Naive B cell (primary cell): ENCODE measurements around the gene CLEC16A. TPM values are rescaled to one million over a fixed set of nuclear protein-coding genes. Genes with fewer than 3 reads are reported as not detected.

Experiments used
- ATAC-seq, 2 donors: fragments of 150-1000 bp; cut with Tn5 transposase; 2 replicates each; pipeline ENCODE4 v1.10.0; 2021; ENCODE audit warnings: low read depth in 2 of 2, mild to moderate bottlenecking in 2 of 2, moderate library complexity in 2 of 2
- DNase-seq: peaks from one replicate; pipeline ENCODE4 v3.0.0; 2022
- H3K27ac Mint-ChIP-seq, 6 donors: one replicate each; pipeline ENCODE4 v1.8.0; 2020 to 2022; ENCODE audit warnings: mild to moderate bottlenecking in 6 of 6, mixed read lengths in 6 of 6, moderate library complexity in 5 of 6, inconsistent platforms in 2 of 6
- H3K27me3 Mint-ChIP-seq, 3 donors: one replicate each; pipeline ENCODE4 v1.8.0; 2021 to 2022; ENCODE audit warnings: mixed read lengths in 3 of 3, mild to moderate bottlenecking in 1 of 3
- H3K36me3 Mint-ChIP-seq, 2 donors: one replicate each; pipeline ENCODE4 v1.8.0; 2020 to 2022; ENCODE audit warnings: mixed read lengths in 2 of 2, inconsistent platforms in 1 of 2, mild to moderate bottlenecking in 1 of 2
- H3K4me1 Mint-ChIP-seq, 3 donors: one replicate each; pipeline ENCODE4 v1.8.0; 2020 to 2022; ENCODE audit warnings: mixed read lengths in 3 of 3, inconsistent platforms in 1 of 3, mild to moderate bottlenecking in 1 of 3, moderate library complexity in 1 of 3
- H3K4me3 Mint-ChIP-seq, 8 donors: one replicate each; pipeline ENCODE4 v1.8.0; 2020 to 2022; ENCODE audit warnings: mild to moderate bottlenecking in 8 of 8, mixed read lengths in 8 of 8, moderate library complexity in 8 of 8, inconsistent platforms in 2 of 8
- H3K9me3 Mint-ChIP-seq, 7 donors: one replicate each; pipeline ENCODE4 v1.8.0; 2020 to 2022; ENCODE audit warnings: mixed read lengths in 7 of 7, mild to moderate bottlenecking in 5 of 7, inconsistent platforms in 2 of 7, moderate library complexity in 1 of 7
- polyA plus RNA-seq, 6 donors: library from polyadenylated mRNA; unstranded; fragments of 300-500 nt; fragmentation: Illumina TruSeq; gene quantifications; one replicate each; pipeline ENCODE4 v1.2.3, GENCODE V29; 2021; ENCODE audit warnings: low read depth in 6 of 6

CLEC16A gene
- polyA plus RNA-seq, 6 donors from 2014 or later: 11.8 to 34.9 (median 18.7) TPM

- Mint-ChIP-seq H3K4me3 (no peak overlapping the region), H3K27ac (peak overlapping the region in 1 of 6 donors; percentile 57), H3K9me3 (no peaks in the 10 kb centered on the region), H3K4me1 (peaks cover 0 to 8% (median 2%) of the 10 kb centered on the region in 3 donors), H3K27me3 (no peaks in the 10 kb centered on the region), H3K36me3 (peaks cover 18 to 21% of the 10 kb centered on the region in 2 donors)
- DNase-seq (no peak), ATAC-seq (no peak)
Measured at GRCh38 chr16:11046382-11046931, 102.1 kb downstream of the CLEC16A start.

GRCh38 chr16:11047057-11047456 is 102.7 kb downstream of the CLEC16A start:
- peaks cover 3 to 14% (median 8%) of the 10 kb centered on the region in 3 donors for H3K4me1 Mint-ChIP-seq
- no peak overlapping the region for H3K27ac Mint-ChIP-seq
- DNase-seq (no peak), ATAC-seq (no peak)
- no peaks in the 10 kb centered on the region for H3K27me3 Mint-ChIP-seq
- no peak overlapping the region for H3K4me3 Mint-ChIP-seq
- H3K9me3 Mint-ChIP-seq: no peaks in the 10 kb centered on the region
- H3K36me3 Mint-ChIP-seq: peaks cover 14 to 21% of the 10 kb centered on the region in 2 donors

- ATAC-seq (no peak), DNase-seq (no peak)
- Mint-ChIP-seq H3K27me3 (no peaks in the 10 kb centered on the region), H3K9me3 (no peaks in the 10 kb centered on the region), H3K4me3 (no peak overlapping the region), H3K4me1 (peaks cover 14 to 24% (median 18%) of the 10 kb centered on the region in 3 donors), H3K36me3 (peaks cover 12 to 26% of the 10 kb centered on the region in 2 donors), H3K27ac (peak overlapping the region in 1 of 6 donors; percentile 29)
Measured at GRCh38 chr16:11047939-11048800, 103.8 kb downstream of the CLEC16A start.

GRCh38 chr16:11049396-11050059 is 105.2 kb downstream of the CLEC16A start:
- Mint-ChIP-seq H3K27ac (peak overlapping the region in 1 of 6 donors; percentile 6), H3K36me3 (peaks cover 12 to 26% of the 10 kb centered on the region in 2 donors), H3K9me3 (no peaks in the 10 kb centered on the region), H3K4me1 (peaks cover 14 to 24% (median 18%) of the 10 kb centered on the region in 3 donors), H3K4me3 (no peak overlapping the region), H3K27me3 (no peaks in the 10 kb centered on the region)
- ATAC-seq (no peak), DNase-seq (no peak)

- ATAC-seq (no peak), DNase-seq (no peak)
- Mint-ChIP-seq H3K9me3 (no peaks in the 10 kb centered on the region), H3K27ac (peak overlapping the region in 3 of 6 donors; percentile 10 to 52 (median 43)), H3K36me3 (peaks cover 20 to 32% of the 10 kb centered on the region in 2 donors), H3K4me3 (no peak overlapping the region), H3K27me3 (no peaks in the 10 kb centered on the region), H3K4me1 (peaks cover 14 to 24% (median 18%) of the 10 kb centered on the region in 3 donors)
Measured at GRCh38 chr16:11050536-11050935, 106.2 kb downstream of the CLEC16A start.

- H3K27me3 Mint-ChIP-seq: no peaks in the 10 kb centered on the region
- peaks cover 14 to 24% (median 18%) of the 10 kb centered on the region in 3 donors for H3K4me1 Mint-ChIP-seq
- no peaks in the 10 kb centered on the region for H3K9me3 Mint-ChIP-seq
- DNase-seq (no peak), ATAC-seq (no peak)
- peaks cover 22 to 30% of the 10 kb centered on the region in 2 donors for H3K36me3 Mint-ChIP-seq
- no peak overlapping the region for H3K4me3 Mint-ChIP-seq
- H3K27ac Mint-ChIP-seq: peak overlapping the region in 2 of 6 donors; percentile 10 to 43
Measured at GRCh38 chr16:11050944-11051343, 106.6 kb downstream of the CLEC16A start.

GRCh38 chr16:11051430-11051829 is 107.1 kb downstream of the CLEC16A start:
- H3K27me3 Mint-ChIP-seq: no peaks in the 10 kb centered on the region
- ATAC-seq: no peak
- no peaks in the 10 kb centered on the region for H3K9me3 Mint-ChIP-seq
- H3K27ac Mint-ChIP-seq: peak overlapping the region in 2 of 6 donors; percentile 36 to 70
- H3K36me3 Mint-ChIP-seq: peaks cover 25 to 27% of the 10 kb centered on the region in 2 donors
- no peak for DNase-seq
- peak overlapping the region in 1 of 8 donors; percentile 29 for H3K4me3 Mint-ChIP-seq
- H3K4me1 Mint-ChIP-seq: peaks cover 14 to 24% (median 18%) of the 10 kb centered on the region in 3 donors

- peaks cover 18 to 33% of the 10 kb centered on the region in 2 donors for H3K36me3 Mint-ChIP-seq
- DNase-seq: peak; percentile 19
- peak overlapping the region in 1 of 8 donors; percentile 16 for H3K4me3 Mint-ChIP-seq
- H3K4me1 Mint-ChIP-seq: peaks cover 14 to 24% (median 18%) of the 10 kb centered on the region in 3 donors
- ATAC-seq: peak; percentile 44 to 53
- no peaks in the 10 kb centered on the region for H3K9me3 Mint-ChIP-seq
- H3K27ac Mint-ChIP-seq: peak overlapping the region; percentile 56 to 90 (median 74)
- no peaks in the 10 kb centered on the region for H3K27me3 Mint-ChIP-seq
Measured at GRCh38 chr16:11051879-11052808, 107.8 kb downstream of the CLEC16A start.

- peak overlapping the region in 1 of 8 donors; percentile 61 for H3K4me3 Mint-ChIP-seq
- H3K27ac Mint-ChIP-seq: peak overlapping the region in 3 of 6 donors; percentile 24 to 94 (median 73)
- no peak for DNase-seq
- H3K4me1 Mint-ChIP-seq: peaks cover 14 to 24% (median 18%) of the 10 kb centered on the region in 3 donors
- H3K36me3 Mint-ChIP-seq: peaks cover 11 to 21% of the 10 kb centered on the region in 2 donors
- no peaks in the 10 kb centered on the region for H3K27me3 Mint-ChIP-seq
- H3K9me3 Mint-ChIP-seq: no peaks in the 10 kb centered on the region
- ATAC-seq: no peak
Measured at GRCh38 chr16:11053916-11054460, 109.6 kb downstream of the CLEC16A start.

- H3K9me3 Mint-ChIP-seq: no peaks in the 10 kb centered on the region
- H3K36me3 Mint-ChIP-seq: peaks cover 18 to 31% of the 10 kb centered on the region in 2 donors
- no peaks in the 10 kb centered on the region for H3K27me3 Mint-ChIP-seq
- DNase-seq (no peak), ATAC-seq (no peak)
- no peak overlapping the region for H3K4me3 Mint-ChIP-seq
- H3K27ac Mint-ChIP-seq: peak overlapping the region in 3 of 6 donors; percentile 2 to 56 (median 47)
- peaks cover 14 to 18% (median 17%) of the 10 kb centered on the region in 3 donors for H3K4me1 Mint-ChIP-seq
Measured at GRCh38 chr16:11056090-11056992, 112.0 kb downstream of the CLEC16A start.

GRCh38 chr16:11056993-11057649 is 112.8 kb downstream of the CLEC16A start:
- no peak for DNase-seq
- Mint-ChIP-seq H3K27ac (peak overlapping the region in 1 of 6 donors; percentile 56), H3K9me3 (no peaks in the 10 kb centered on the region), H3K27me3 (no peaks in the 10 kb centered on the region), H3K4me3 (no peak overlapping the region), H3K36me3 (peaks cover 22 to 36% of the 10 kb centered on the region in 2 donors), H3K4me1 (peaks cover 9 to 10% (median 10%) of the 10 kb centered on the region in 3 donors)
- ATAC-seq: no peak
